Measurements from ENCODE around the gene CCNE1. TPM values are rescaled to one million over a fixed set of nuclear protein-coding genes. Genes with fewer than 3 reads are reported as not detected.
A peak's percentile ranks its signal among the peaks of the same experiment; 100 is the strongest.
"Not testable (repeated sequence)": the region's sequence is repeated elsewhere in the genome, so short reads cannot be mapped to it uniquely, and the experiment has no call there.

The CCNE1 gene
- total RNA-seq, 4 donors from 2014 or later: 1.9 to 3.8 (median 2.9) TPM; not detected in 1

GRCh38 chr19:29798774-29799497 lies 12.9 kb upstream of the CCNE1 start:
- DNase-seq (ENCODE audit: low spot score) (no peak), ATAC-seq (ENCODE audit: low FRiP score) (no peak)
- TF ChIP-seq CTCF (IDR thresholded peaks at IDR 0.05): no peak

- no peak for TF ChIP-seq CTCF (IDR thresholded peaks at IDR 0.05)
- DNase-seq (ENCODE audit: low spot score): no peak
- ATAC-seq (ENCODE audit: low FRiP score): no peak
Observed at GRCh38 chr19:29800100-29800825, 11.5 kb upstream of the CCNE1 start.

- not testable (repeated sequence) for ATAC-seq (ENCODE audit: low FRiP score)
Observed at GRCh38 chr19:29803951-29804350, 7.8 kb upstream of the CCNE1 start.

GRCh38 chr19:29804493-29804892 lies 7.3 kb upstream of the CCNE1 start:
- DNase-seq (ENCODE audit: low spot score) (no peak), ATAC-seq (ENCODE audit: low FRiP score) (no peak)
- TF ChIP-seq CTCF (IDR thresholded peaks at IDR 0.05): no peak

More at GRCh38 chr19:29803951-29804350, 7.8 kb upstream of the CCNE1 start:
- DNase-seq (ENCODE audit: low spot score): not testable (repeated sequence)

GRCh38 chr19:29805031-29805965 lies 6.5 kb upstream of the CCNE1 start:
- ATAC-seq (ENCODE audit: low FRiP score) (no peak), DNase-seq (ENCODE audit: low spot score) (no peak)
- TF ChIP-seq CTCF (IDR thresholded peaks at IDR 0.05): no peak

- no peak for TF ChIP-seq CTCF (IDR thresholded peaks at IDR 0.05)
- DNase-seq (ENCODE audit: low spot score): no peak
- ATAC-seq (ENCODE audit: low FRiP score): peak; percentile 19
Observed at GRCh38 chr19:29806098-29806866, 5.5 kb upstream of the CCNE1 start.

All from omental fat pad (tissue), 4 donors.